ENCODE results near the gene RMRP.

DNA sequence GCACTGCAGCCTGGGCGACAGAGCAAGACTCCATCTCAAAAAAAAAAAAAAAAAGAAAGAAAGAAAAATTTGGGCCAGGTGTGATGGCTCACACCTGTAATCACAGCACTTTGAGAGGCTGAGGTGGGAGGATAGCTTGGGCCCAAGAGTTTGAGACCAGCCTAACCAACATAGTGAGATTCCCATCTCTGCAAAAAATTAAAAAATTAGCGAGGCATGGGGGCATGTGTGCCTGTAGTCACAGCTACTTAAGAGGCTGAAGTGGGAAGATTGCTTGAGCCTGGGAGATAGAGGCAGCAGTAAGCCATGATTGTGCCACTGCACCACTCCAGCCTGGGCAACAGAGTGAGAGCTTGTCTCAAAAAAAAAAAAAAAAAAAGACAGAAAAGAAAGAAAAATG, 4.2 kb downstream of the RMRP start:
- no peak for TF ChIP-seq CTCF (IDR thresholded peaks at IDR 0.05)
- no peak for TF ChIP-seq POLR2AphosphoS5 (IDR thresholded peaks at IDR 0.05)
